ENCODE results near the gene DEDD.

Gene DEDD

GRCh38 chr1:161162806-161163205, 30.3 kb upstream of the DEDD start:
- DNase-seq = no peak

GRCh38 chr1:161162052-161162451, 29.6 kb upstream of the DEDD start:
- DNase-seq = no peak

- peak; percentile 44 for DNase-seq
These were observed 29.2 kb upstream of the DEDD start for GRCh38 chr1:161161652-161162051.

- DNase-seq = peak; percentile 44
These were observed 28.2 kb upstream of the DEDD start for GRCh38 chr1:161160671-161161145.

GRCh38 chr1:161159913-161160243, 27.4 kb upstream of the DEDD start:
- DNase-seq = no peak

GRCh38 chr1:161159087-161159912, 26.8 kb upstream of the DEDD start, which contains the start of gene USP21:
Gene USP21 (plus strand): TSS chr1:161159500. CDS start chr1:161160641, 1,141 bp downstream.
- peak; percentile 95 for DNase-seq

- DNase-seq = no peak
These were observed 26.0 kb upstream of the DEDD start for GRCh38 chr1:161158316-161159010.

GRCh38 chr1:161157867-161158266, 25.4 kb upstream of the DEDD start:
- DNase-seq = no peak

- DNase-seq = peak; percentile 90
These were observed 21.3 kb upstream of the DEDD start, which contains the start of gene UFC1 for GRCh38 chr1:161153682-161154337. Gene UFC1 (plus strand): TSS chr1:161153978. CDS start chr1:161153998, 20 bp downstream.

- no peak for DNase-seq
These were observed 20.7 kb upstream of the DEDD start for GRCh38 chr1:161153176-161153575.

- no peak for DNase-seq
These were observed 13.4 kb upstream of the DEDD start for GRCh38 chr1:161145832-161146231.

- no peak for DNase-seq
These were observed 8.4 kb upstream of the DEDD start for GRCh38 chr1:161140755-161141400.

GRCh38 chr1:161139766-161140165, 7.3 kb upstream of the DEDD start:
- no peak for DNase-seq

- no peak for DNase-seq
These were observed 6.0 kb upstream of the DEDD start for GRCh38 chr1:161138431-161138830.

- DNase-seq = no peak
These were observed 5.4 kb upstream of the DEDD start for GRCh38 chr1:161137881-161138280.

GRCh38 chr1:161133220-161133740, 813 bp upstream of the DEDD start:
- DNase-seq = no peak

GRCh38 chr1:161131523-161132409, 701 bp downstream of the DEDD start:
- DNase-seq = no peak

- DNase-seq = no peak
These were observed 2.2 kb downstream of the DEDD start for GRCh38 chr1:161130266-161130665.

- no peak for DNase-seq
These were observed 3.7 kb downstream of the DEDD start for GRCh38 chr1:161128591-161129420.

- DNase-seq = no peak
These were observed 4.8 kb downstream of the DEDD start for GRCh38 chr1:161127649-161128048.

GRCh38 chr1:161122967-161123366, 9.5 kb downstream of the DEDD start:
- no peak for DNase-seq

All from islet precursor cell (in vitro differentiated cells).